HEK293 (cell line): ENCODE results near the gene ZNF385D.

Experiments
- CTCF ChIP-seq: fragments of 450-650 bp; formaldehyde crosslinking; IDR thresholded peaks from 2 replicates; pipeline ENCODE4 v1.5.1; 2016; ENCODE audit warnings: missing biosample characterization, missing genetic modification characterization
- SETDB1 ChIP-seq: IDR thresholded peaks from one replicate; pipeline ENCODE4 v1.6.1; 2017; ENCODE audit warnings: mild to moderate bottlenecking, low read length, moderate library complexity, mixed read lengths; ENCODE audit not compliant: insufficient read length
- TCF7L2 ChIP-seq: IDR thresholded peaks from 2 replicates; pipeline ENCODE4 v1.6.1; 2011; ENCODE audit warnings: low read depth, mild to moderate bottlenecking, inconsistent platforms, low read length, moderate library complexity, borderline replicate concordance
- ZNF239 ChIP-seq: fragments of 450-650 bp; formaldehyde crosslinking; IDR thresholded peaks from 2 replicates; pipeline ENCODE4 v1.5.1; 2016; ENCODE audit warnings: missing biosample characterization, missing genetic modification characterization
- ZNF302 ChIP-seq: fragments of 450-650 bp; formaldehyde crosslinking; IDR thresholded peaks from 2 replicates; pipeline ENCODE4 v1.5.1; 2016; ENCODE audit warnings: missing biosample characterization, missing genetic modification characterization, low read depth
- ZNF362 ChIP-seq: fragments of 450-650 bp; formaldehyde crosslinking; IDR thresholded peaks from 2 replicates; pipeline ENCODE4 v1.5.1; 2016; ENCODE audit warnings: missing biosample characterization, missing genetic modification characterization
- ZNF398 ChIP-seq: fragments of 450-650 bp; formaldehyde crosslinking; IDR thresholded peaks from 2 replicates; pipeline ENCODE4 v1.5.1; 2017; ENCODE audit warnings: missing biosample characterization, missing genetic modification characterization
- ZNF580 ChIP-seq: fragments of 450-650 bp; formaldehyde crosslinking; IDR thresholded peaks from 2 replicates; pipeline ENCODE4 v1.5.1; 2016; ENCODE audit warnings: missing biosample characterization, missing genetic modification characterization

- TF ChIP-seq TCF7L2 = no peak
- TF ChIP-seq CTCF (tag by site-specific recombination) = no peak
- TF ChIP-seq ZNF362 (tag by site-specific recombination) = no peak
- no peak for TF ChIP-seq ZNF302 (tag by site-specific recombination)
- no peak for TF ChIP-seq ZNF239 (tag by site-specific recombination)
- no peak for TF ChIP-seq ZNF398 (tag by site-specific recombination)
- no peak for TF ChIP-seq SETDB1
- TF ChIP-seq ZNF580 (tag by site-specific recombination) = no peak
Measured at GRCh38 chr3:21426920-21427319, 324.1 kb downstream of the ZNF385D start.
